Stomach smooth muscle (tissue), 2 donors: ENCODE data around the gene NBPF11.
"Not testable (repeated sequence)": the region's sequence is repeated elsewhere in the genome, so short reads cannot be mapped to it uniquely, and the experiment has no call there.

ENCODE experiments used
- H3K27ac ChIP-seq: one replicate; pipeline ENCODE4 v1.7.0; 2013; ENCODE audit warnings: mild to moderate bottlenecking, low read length, inconsistent platforms
- H3K27me3 ChIP-seq, 2 donors: one replicate each; pipeline ENCODE4 v1.7.0; 2013; ENCODE audit warnings: low read length in 2 of 2; ENCODE audit not compliant: insufficient read depth in 2 of 2, control insufficient read depth in 1 of 2
- H3K36me3 ChIP-seq, 2 donors: one replicate each; pipeline ENCODE4 v1.7.0; 2013; ENCODE audit warnings: low read length in 2 of 2; ENCODE audit not compliant: control insufficient read depth in 2 of 2, insufficient read depth in 2 of 2
- H3K4me1 ChIP-seq: one replicate; pipeline ENCODE4 v1.7.0; 2013; ENCODE audit warnings: low read length; ENCODE audit not compliant: control insufficient read depth, insufficient read depth
- H3K4me3 ChIP-seq, 2 donors: one replicate each; pipeline ENCODE4 v1.7.0; 2013; ENCODE audit warnings: low read length in 2 of 2
- H3K9ac ChIP-seq, 2 donors: one replicate each; pipeline ENCODE4 v1.7.0; 2013; ENCODE audit warnings: low read length in 2 of 2, mild to moderate bottlenecking in 1 of 2
- H3K9me3 ChIP-seq, 2 donors: one replicate each; pipeline ENCODE4 v1.7.0; 2013; ENCODE audit warnings: low read length in 2 of 2; ENCODE audit not compliant: control insufficient read depth in 2 of 2
- donor health status: healthy.
- donor health status: Pancreatic carcinoma.

NBPF11 gene

DNA sequence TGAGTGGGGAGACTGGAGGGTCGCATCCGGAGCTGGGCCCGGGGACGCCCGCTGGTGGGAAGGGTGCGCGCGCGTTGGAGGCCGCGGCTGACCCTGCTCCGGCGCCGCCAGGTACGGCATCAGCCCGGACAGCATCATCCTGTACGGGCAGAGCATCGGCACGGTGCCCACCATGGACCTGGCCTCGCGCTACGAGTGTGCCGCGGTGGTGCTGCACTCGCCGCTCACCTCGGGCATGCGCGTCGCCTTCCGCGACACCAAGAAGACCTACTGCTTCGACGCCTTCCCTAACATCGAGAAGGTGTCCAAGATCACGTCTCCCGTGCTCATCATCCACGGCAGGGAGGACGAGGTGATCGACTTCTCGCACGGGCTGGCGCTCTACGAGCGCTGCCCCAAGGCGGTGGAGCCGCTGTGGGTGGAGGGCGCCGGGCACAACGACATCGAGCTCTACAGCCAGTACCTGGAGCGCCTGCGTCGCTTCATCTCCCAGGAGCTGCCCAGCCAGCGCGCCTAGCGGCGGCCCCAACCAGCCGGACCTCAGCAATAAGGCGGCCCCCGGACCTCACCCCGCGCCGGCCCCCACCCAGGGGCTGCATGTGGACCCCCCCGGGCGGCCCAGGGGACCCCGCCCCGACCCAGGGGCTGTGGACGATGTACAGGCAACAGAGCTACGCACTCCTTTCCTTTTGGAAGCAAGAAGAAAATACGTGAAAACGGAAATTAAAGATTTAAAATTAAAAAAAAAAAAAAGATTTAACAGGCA is 2.8 kb downstream of the NBPF11 start:
- H3K4me3 ChIP-seq, H3K9ac ChIP-seq, H3K9me3 ChIP-seq, H3K27me3 ChIP-seq, H3K27ac ChIP-seq, H3K4me1 ChIP-seq, H3K36me3 ChIP-seq: not testable (repeated sequence)

DNA sequence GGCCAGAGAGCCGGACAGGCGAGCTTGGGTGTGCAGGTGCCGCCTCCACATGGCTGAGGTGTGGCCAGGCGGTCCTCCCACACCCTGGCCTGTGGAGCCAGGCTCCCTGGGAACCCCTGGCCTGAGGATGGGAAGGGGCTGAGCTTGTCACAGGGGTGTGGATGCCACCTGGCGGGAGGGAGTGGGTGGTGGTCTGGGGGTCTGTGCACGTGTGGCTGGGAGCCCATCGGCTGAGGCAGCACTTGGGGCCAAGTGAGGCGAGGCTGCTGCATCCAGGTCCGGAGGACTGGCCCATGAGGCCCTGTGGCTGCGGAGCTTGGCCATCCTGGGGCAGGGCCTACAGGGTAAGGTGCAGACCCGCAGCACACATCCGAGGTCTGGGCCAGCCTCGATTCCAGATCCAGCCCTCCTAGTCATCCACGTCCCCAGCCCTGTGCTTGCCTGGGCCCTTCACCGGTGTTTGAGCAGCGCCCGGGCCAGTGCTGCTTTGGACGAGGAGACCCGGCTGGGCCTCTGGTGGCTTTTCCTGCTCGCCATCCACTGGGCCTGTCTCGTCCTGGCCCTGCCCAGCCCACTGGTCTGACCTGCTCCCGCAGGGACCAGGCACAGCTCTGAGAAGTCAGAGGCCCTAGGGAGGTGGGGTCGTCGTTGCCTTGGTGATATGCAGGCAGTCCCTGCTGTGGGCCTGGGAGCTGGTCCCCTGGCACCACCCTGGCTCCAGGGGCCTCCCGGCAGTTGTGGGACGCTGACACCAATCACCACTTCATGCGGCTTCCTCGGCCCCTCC is 4.8 kb downstream of the NBPF11 start:
- not testable (repeated sequence) for H3K9ac ChIP-seq, H3K9me3 ChIP-seq, H3K27me3 ChIP-seq, H3K27ac ChIP-seq, H3K4me1 ChIP-seq, H3K36me3 ChIP-seq, H3K4me3 ChIP-seq

DNA sequence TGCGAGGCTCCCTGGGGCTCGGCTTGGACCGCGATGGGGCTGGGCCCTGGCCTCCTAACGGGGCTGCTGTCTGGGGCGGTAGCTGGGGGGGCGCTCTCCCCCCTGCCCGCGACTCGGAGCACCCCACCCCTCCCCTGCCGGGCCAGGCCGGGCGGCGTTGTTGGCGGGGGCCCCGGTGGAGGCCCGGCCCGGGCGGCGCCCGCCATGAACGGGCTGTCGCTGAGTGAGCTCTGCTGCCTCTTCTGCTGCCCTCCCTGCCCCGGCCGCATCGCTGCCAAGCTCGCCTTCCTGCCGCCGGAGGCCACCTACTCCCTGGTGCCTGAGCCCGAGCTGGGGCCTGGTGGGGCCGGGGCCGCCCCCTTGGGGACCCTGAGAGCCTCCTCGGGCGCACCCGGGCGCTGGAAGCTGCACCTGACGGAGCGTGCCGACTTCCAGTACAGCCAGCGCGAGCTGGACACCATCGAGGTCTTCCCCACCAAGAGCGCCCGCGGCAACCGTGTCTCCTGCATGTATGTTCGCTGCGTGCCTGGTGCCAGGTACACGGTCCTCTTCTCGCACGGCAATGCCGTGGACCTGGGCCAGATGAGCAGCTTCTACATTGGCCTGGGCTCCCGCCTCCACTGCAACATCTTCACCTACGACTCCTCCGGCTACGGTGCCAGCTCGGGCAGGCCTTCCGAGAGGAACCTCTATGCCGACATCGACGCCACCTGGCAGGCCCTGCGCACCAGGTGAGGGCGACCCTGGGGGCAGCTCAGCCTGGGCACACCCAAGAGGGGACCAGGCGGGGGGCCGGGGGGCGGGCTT is 5.7 kb downstream of the NBPF11 start:
- not testable (repeated sequence) for H3K4me1 ChIP-seq, H3K4me3 ChIP-seq, H3K27ac ChIP-seq, H3K36me3 ChIP-seq, H3K9me3 ChIP-seq, H3K9ac ChIP-seq, H3K27me3 ChIP-seq

DNA sequence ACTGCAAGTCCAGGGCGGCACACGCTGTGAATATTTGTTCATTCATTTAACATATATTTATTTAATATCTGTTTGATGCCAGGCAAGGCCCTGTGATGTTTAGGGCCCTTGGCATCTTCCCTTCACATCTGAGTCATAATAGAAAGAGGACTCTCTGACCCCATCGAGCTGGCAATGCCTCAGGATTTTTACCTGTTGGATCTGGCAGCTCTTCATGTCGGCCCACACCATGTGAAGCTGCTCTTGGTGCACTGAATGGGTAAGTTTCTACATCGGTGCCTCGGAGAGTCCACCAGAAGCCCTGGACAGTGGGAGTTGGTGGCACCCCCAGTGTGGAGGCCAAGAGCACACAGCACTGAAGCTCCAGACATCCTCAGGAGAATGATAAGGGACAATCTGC is 8.9 kb downstream of the NBPF11 start:
- not testable (repeated sequence) for H3K4me3 ChIP-seq, H3K4me1 ChIP-seq, H3K27ac ChIP-seq, H3K9ac ChIP-seq, H3K9me3 ChIP-seq, H3K27me3 ChIP-seq, H3K36me3 ChIP-seq

DNA sequence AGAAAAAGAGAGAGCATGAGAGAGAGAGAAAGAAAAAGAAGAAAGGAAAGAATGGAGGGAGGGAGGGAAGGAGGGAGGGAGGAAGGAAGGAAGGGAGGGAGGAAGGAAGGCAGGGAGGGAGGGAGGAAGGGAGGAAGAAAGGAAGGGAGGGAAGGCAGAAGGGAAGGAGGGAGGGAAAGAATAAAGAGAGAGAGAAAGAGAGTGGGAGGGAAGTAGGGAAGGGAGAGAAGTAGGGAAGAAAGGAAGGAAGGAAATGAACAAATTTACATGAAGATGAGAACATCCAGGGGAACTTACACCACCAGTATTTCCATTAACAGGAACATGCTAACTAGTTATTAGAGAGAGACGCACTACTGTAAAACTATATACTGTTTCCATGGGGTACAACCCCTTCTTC is 10.1 kb downstream of the NBPF11 start:
- H3K27me3 ChIP-seq, H3K9me3 ChIP-seq, H3K9ac ChIP-seq, H3K4me3 ChIP-seq, H3K4me1 ChIP-seq, H3K36me3 ChIP-seq, H3K27ac ChIP-seq: not testable (repeated sequence)

DNA sequence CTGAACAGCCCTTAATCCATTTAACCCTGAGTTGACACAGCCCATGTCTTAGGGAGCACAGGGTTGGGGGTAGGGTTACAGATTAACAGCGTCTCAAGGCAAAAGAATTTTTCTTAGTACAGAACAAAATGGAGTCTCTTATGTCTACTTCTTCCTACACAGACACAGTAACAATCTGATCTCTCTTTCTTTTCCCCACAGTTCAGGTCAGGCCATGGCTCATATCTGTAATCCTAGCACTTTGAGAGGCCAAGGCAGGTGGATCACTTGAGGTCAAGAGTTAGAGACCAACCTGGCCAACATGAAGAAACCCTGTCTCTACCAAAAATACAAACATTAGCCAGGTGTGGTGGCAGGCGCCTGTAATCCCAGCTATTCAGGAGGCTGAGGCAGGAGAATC is 13.5 kb downstream of the NBPF11 start:
- H3K36me3 ChIP-seq, H3K27ac ChIP-seq, H3K9me3 ChIP-seq, H3K27me3 ChIP-seq, H3K4me3 ChIP-seq, H3K4me1 ChIP-seq, H3K9ac ChIP-seq: not testable (repeated sequence)

DNA sequence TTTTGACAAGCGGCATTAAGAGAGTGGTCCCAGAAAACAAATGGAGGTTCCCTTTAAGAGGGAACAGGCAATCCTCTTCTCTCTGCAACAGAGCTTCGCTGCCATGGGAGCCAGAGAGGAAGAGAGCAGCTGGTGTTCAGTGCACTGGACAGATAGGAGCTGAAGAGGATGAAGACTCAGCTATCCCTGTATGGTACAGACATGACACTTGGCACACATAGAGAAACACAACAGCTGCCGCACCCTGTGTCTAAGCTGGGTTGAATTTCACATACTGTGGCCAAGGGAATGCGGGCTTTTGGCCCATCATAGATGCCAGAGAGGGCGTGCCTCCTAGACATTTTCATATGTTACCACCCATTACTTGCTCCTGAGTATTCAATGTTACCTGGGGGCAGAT is 29.7 kb downstream of the NBPF11 start:
- not testable (repeated sequence) for H3K27me3 ChIP-seq, H3K4me1 ChIP-seq, H3K9ac ChIP-seq, H3K27ac ChIP-seq, H3K36me3 ChIP-seq, H3K4me3 ChIP-seq, H3K9me3 ChIP-seq

DNA sequence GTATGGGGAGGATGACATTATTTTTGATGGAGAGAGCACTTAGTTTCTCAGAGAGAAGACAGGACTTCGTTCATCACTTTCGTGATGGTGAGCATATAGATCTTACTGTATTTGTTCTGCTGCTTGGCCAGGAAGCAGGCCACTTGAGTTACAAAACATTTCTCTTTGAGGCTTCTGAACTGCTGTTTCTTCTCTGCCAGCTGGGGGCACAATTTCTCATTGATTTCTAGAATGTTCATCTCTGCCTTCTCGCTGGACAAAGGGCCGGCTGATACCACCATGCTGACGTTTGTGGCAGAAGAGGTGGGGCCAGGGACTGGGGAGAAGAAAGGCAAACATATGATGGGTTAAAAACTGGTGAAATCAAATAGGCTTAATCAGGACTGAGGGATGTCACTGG is 31.7 kb downstream of the NBPF11 start:
- not testable (repeated sequence) for H3K9ac ChIP-seq, H3K36me3 ChIP-seq, H3K27me3 ChIP-seq, H3K9me3 ChIP-seq, H3K27ac ChIP-seq, H3K4me3 ChIP-seq, H3K4me1 ChIP-seq

DNA sequence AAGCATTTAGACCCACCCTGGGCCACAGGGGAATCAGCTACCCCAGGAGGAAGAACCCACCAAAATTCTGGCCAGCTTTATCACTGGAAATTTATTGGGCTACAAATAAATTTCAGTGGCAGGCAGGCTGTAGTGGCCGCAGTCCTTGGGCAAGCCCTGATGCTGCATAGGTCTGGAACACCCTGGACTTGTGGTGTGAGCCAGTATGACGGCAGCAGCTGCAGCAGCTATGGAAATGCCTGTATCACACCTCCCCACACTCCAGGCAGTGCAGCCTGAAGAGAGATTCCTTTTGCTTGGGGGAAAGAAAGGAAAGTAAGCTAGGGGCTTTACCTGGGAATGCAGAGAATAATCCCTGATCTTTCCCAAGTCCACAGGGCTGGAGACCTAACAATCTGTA is 56.3 kb downstream of the NBPF11 start:
- not testable (repeated sequence) for H3K27me3 ChIP-seq, H3K9ac ChIP-seq, H3K36me3 ChIP-seq, H3K9me3 ChIP-seq, H3K4me1 ChIP-seq, H3K4me3 ChIP-seq, H3K27ac ChIP-seq

DNA sequence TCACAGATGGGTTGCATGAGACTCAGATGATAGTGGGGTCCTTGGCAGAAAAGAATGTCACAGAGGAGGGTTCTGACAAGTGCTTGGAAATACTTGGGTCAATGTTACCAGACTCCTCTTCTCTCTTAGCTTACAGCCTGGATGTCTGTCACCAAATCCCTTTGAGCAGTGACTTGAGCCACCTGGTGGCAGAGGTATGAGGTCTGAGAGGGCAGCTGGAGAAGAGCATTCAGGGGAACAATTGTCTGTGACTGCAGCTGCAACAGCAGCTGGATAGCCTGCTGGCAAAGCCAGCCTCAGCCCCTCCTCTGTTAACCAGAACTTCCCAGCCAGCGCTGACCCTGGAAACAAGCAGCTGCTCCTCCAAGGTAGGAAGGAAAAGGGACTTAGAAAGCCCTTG is 65.9 kb downstream of the NBPF11 start:
- H3K27me3 ChIP-seq, H3K4me3 ChIP-seq, H3K9ac ChIP-seq, H3K4me1 ChIP-seq, H3K9me3 ChIP-seq, H3K36me3 ChIP-seq, H3K27ac ChIP-seq: not testable (repeated sequence)

DNA sequence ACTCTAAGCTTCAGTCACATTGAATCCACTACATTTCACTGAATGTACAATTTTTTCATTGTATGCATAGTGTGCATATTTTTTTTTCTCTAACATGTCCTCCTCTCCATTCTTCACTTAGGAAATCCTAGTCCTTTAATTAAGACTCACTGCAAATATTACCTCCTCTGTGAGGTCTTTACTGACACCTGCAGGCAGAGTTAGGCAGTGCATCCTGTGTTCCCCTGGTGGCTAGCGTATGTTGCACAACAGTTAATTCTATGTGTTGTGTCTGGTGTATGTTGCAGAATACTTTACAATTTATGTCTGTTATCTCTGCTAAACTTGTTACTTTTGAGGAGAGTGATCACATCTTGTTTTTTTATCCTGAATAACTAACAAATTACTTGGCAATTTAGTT is 70.9 kb downstream of the NBPF11 start:
- not testable (repeated sequence) for H3K36me3 ChIP-seq, H3K9me3 ChIP-seq, H3K27me3 ChIP-seq, H3K27ac ChIP-seq, H3K4me1 ChIP-seq, H3K4me3 ChIP-seq, H3K9ac ChIP-seq
